Panc1 (cell line): ENCODE data around the gene SMAD6. TPM values are rescaled to one million over a fixed set of nuclear protein-coding genes. Genes with fewer than 3 reads are reported as not detected.

ENCODE experiments used
- ATAC-seq: fragments of 200-7000 bp; cut with Tn5 transposase; 2 replicates; pipeline ENCODE4 v1.9.1; 2020; ENCODE audit warnings: mild to moderate bottlenecking, moderate library complexity
- BruUV-seq: library from RNA; stranded (reverse); fragments of 400-500 nt; replicated peaks from 2 replicates; lab custom pipeline; 2021; lab: Mats Ljungman, UMichigan
- CTCF ChIA-PET: fragments of 300-600 bp; sonication (Branson Sonifier 250); formaldehyde crosslinking; loops from one replicate; lab custom pipeline; 2022; ENCODE audit warnings: antibody characterized with exemption; lab: Charles Lee
- POLR2A ChIA-PET: fragments of 300-600 bp; sonication (Branson Sonifier 250); formaldehyde crosslinking; loops from one replicate; lab custom pipeline; 2022; ENCODE audit warnings: antibody characterized with exemption; lab: Charles Lee
- DNase-seq: peaks from one replicate; pipeline ENCODE4 v3.0.0-alpha.2; 2010; ENCODE audit warnings: low read depth, low spot score
- H3K27ac ChIP-seq: 2 replicates; pipeline ENCODE4 v1.5.1; 2011; ENCODE audit warnings: mild to moderate bottlenecking, low read length, inconsistent platforms
- H3K27me3 ChIP-seq: fragments of 200-500 bp; sonication (Bioruptor generic); 2 replicates; pipeline ENCODE4 v1.6.0; 2014; ENCODE audit warnings: low read length, inconsistent platforms; ENCODE audit not compliant: control insufficient read depth, insufficient read depth
- H3K36me3 ChIP-seq: fragments of 200-500 bp; sonication (Bioruptor generic); 2 replicates; pipeline ENCODE4 v1.5.1; 2014; ENCODE audit warnings: inconsistent platforms, mild to moderate bottlenecking, low read length, moderate library complexity; ENCODE audit not compliant: control insufficient read depth, insufficient read depth
- H3K4me1 ChIP-seq: 2 replicates; pipeline ENCODE4 v1.5.1; 2011; ENCODE audit warnings: inconsistent platforms, mild to moderate bottlenecking, low read length, moderate library complexity; ENCODE audit not compliant: control insufficient read depth, insufficient read depth
- H3K4me3 ChIP-seq, 2 experiments: 2 replicates each; pipeline ENCODE4 v1.5.1; 2011 to 2012; ENCODE audit warnings: low read depth in 2 of 2, low read length in 2 of 2, mild to moderate bottlenecking in 2 of 2, inconsistent platforms in 1 of 2, moderate library complexity in 1 of 2
- H3K9me3 ChIP-seq: fragments of 200-500 bp; sonication (Bioruptor generic); 2 replicates; pipeline ENCODE4 v1.5.1; 2014; ENCODE audit warnings: low read depth, mild to moderate bottlenecking, inconsistent platforms, low read length, moderate library complexity; ENCODE audit not compliant: control insufficient read depth, insufficient read depth
- POLR2AphosphoS5 ChIP-seq: IDR thresholded peaks from 2 replicates; pipeline ENCODE4 v1.6.1; 2012; ENCODE audit warnings: mild to moderate bottlenecking, low read depth, low read length, moderate library complexity
- SIN3A ChIP-seq: IDR thresholded peaks from 2 replicates; pipeline ENCODE4 v1.6.1; 2012; ENCODE audit warnings: low read depth, mild to moderate bottlenecking, low read length, moderate library complexity, borderline replicate concordance; ENCODE audit not compliant: insufficient read depth
- TCF7L2 ChIP-seq: IDR thresholded peaks from 2 replicates; pipeline ENCODE4 v1.6.1; 2011; ENCODE audit warnings: mild to moderate bottlenecking, low read depth, low read length, inconsistent platforms
- in situ Hi-C: cut with HindIII; loops from 2 replicates; pipeline ENCODE4 v1.10.0; 2016; ENCODE audit warnings: low sequenced_read_pairs, low pct_unique_long_range_greater_than_20kb
- intact Hi-C: fragments of 100-400 bp; cut with micrococcal nuclease; formaldehyde crosslinking; loops from one replicate; pipeline ENCODE4 v1.10.0; 2022; ENCODE audit not compliant: unreplicated experiment
- total RNA-seq: library from RNA; stranded (reverse); gene quantifications from one replicate; pipeline ENCODE4 v1.2.1, GENCODE V29; 2021; ENCODE audit not compliant: unreplicated experiment
- TF ChIP-seq, protein P1 (sequence below), 2 experiments: IDR thresholded peaks; 2 replicates each; pipeline ENCODE4 v1.6.1; 2011 to 2012; ENCODE audit warnings: low read depth in 2 of 2, control low read depth in 1 of 2, low read length in 1 of 2, mild to moderate bottlenecking in 1 of 2, moderate library complexity in 1 of 2; ENCODE audit not compliant: insufficient read depth in 1 of 2
- TF ChIP-seq, protein P2 (sequence below): fragments of 450-650 bp; IDR thresholded peaks from 2 replicates; pipeline ENCODE4 v1.5.1; 2017; ENCODE audit warnings: mild to moderate bottlenecking

Gene SMAD6
- total RNA-seq, 1 experiment from 2014 or later: 45.9 TPM

DNA sequence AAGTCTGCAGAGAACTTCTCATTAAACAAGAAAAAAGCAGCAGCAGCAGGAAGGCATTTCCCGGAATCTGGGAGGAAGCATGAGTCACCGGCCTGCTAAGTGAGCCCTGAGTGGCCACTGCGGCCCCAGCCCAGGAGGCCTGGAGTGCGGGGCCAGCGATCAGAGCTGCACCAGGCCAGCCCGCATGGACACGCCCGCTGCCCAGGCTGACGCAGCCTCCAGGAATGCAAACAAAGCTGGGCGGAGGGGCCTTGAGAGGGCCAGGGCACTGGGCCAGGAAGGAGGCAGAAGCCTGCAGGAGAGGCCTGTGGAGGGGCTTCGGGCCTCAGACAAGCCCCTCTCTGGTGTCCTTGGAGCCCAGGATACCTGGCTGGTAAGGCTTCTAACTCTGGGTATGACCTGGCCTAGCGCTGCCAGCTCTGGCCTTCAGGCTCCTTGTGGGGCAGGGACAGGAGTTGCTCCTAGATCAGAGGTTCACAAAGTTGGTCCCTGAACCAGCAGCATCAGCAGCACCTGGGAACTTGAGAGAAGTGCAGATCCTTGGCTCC lies 101.2 kb downstream of the SMAD6 start:
- Histone ChIP-seq H3K9me3 (no peaks in the 10 kb centered on the region), H3K4me1 (peaks cover 58% of the 10 kb centered on the region), H3K4me3 (no peak overlapping the region), H3K36me3 (no peaks in the 10 kb centered on the region), H3K27me3 (no peaks in the 10 kb centered on the region), H3K27ac (peak overlapping the region; percentile 99)
- DNase-seq (peak; percentile 80), ATAC-seq (peak; percentile 98)
- no TSS peak for BruUV-seq
- intact Hi-C loops (no loop called here), in situ Hi-C loops (no loop called here)
- TF ChIP-seq TCF7L2 (peak; percentile 74; the same call in 1 of the 2 replicates), SIN3A (no peak)
- TF ChIP-seq, protein P1, sequence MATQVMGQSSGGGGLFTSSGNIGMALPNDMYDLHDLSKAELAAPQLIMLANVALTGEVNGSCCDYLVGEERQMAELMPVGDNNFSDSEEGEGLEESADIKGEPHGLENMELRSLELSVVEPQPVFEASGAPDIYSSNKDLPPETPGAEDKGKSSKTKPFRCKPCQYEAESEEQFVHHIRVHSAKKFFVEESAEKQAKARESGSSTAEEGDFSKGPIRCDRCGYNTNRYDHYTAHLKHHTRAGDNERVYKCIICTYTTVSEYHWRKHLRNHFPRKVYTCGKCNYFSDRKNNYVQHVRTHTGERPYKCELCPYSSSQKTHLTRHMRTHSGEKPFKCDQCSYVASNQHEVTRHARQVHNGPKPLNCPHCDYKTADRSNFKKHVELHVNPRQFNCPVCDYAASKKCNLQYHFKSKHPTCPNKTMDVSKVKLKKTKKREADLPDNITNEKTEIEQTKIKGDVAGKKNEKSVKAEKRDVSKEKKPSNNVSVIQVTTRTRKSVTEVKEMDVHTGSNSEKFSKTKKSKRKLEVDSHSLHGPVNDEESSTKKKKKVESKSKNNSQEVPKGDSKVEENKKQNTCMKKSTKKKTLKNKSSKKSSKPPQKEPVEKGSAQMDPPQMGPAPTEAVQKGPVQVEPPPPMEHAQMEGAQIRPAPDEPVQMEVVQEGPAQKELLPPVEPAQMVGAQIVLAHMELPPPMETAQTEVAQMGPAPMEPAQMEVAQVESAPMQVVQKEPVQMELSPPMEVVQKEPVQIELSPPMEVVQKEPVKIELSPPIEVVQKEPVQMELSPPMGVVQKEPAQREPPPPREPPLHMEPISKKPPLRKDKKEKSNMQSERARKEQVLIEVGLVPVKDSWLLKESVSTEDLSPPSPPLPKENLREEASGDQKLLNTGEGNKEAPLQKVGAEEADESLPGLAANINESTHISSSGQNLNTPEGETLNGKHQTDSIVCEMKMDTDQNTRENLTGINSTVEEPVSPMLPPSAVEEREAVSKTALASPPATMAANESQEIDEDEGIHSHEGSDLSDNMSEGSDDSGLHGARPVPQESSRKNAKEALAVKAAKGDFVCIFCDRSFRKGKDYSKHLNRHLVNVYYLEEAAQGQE (IDR thresholded peaks at IDR 0.05; ENCODE audit: insufficient read depth in 1 of 2, low read depth in 2 of 2, low read length in 1 of 2): no peak
- CTCF ChIA-PET: interaction anchor here (0.5 to 1.2 kb wide), 2 partner anchors 36 to 43 kb away, joined by 4 to 6 read pairs; no protein-coding TSS in a partner anchor
- POLR2A ChIA-PET: interaction anchor here (0.6 kb wide), 2 partner anchors 10 to 91 kb away, joined by 4 to 14 read pairs; no protein-coding TSS in a partner anchor

- intact Hi-C loops (no loop called here), in situ Hi-C loops (no loop called here)
- peaks cover 53% of the 10 kb centered on the region for H3K4me1 ChIP-seq
- CTCF ChIA-PET: interaction anchor here (0.5 to 1.2 kb wide), 2 partner anchors 36 to 42 kb away, joined by 4 to 6 read pairs; no protein-coding TSS in a partner anchor
- H3K9me3 ChIP-seq: no peaks in the 10 kb centered on the region
- H3K27ac ChIP-seq: peak overlapping the region; percentile 99
- BruUV-seq: no TSS peak
- DNase-seq (no peak), ATAC-seq (peak; percentile 5; the same call in 1 of the 2 replicates)
- no peaks in the 10 kb centered on the region for H3K36me3 ChIP-seq
- no peak overlapping the region for H3K4me3 ChIP-seq
- POLR2A ChIA-PET: interaction anchor here (0.6 kb wide), 2 partner anchors 11 to 92 kb away, joined by 4 to 14 read pairs; no protein-coding TSS in a partner anchor
- H3K27me3 ChIP-seq: no peaks in the 10 kb centered on the region
- TF ChIP-seq, protein P2, sequence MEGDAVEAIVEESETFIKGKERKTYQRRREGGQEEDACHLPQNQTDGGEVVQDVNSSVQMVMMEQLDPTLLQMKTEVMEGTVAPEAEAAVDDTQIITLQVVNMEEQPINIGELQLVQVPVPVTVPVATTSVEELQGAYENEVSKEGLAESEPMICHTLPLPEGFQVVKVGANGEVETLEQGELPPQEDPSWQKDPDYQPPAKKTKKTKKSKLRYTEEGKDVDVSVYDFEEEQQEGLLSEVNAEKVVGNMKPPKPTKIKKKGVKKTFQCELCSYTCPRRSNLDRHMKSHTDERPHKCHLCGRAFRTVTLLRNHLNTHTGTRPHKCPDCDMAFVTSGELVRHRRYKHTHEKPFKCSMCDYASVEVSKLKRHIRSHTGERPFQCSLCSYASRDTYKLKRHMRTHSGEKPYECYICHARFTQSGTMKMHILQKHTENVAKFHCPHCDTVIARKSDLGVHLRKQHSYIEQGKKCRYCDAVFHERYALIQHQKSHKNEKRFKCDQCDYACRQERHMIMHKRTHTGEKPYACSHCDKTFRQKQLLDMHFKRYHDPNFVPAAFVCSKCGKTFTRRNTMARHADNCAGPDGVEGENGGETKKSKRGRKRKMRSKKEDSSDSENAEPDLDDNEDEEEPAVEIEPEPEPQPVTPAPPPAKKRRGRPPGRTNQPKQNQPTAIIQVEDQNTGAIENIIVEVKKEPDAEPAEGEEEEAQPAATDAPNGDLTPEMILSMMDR: no peak
Observed at GRCh38 chr15:66803749-66804148, 101.7 kb downstream of the SMAD6 start.

- peak overlapping the region; percentile 99 for H3K27ac ChIP-seq
Observed at GRCh38 chr15:66805202-66805885, 103.3 kb downstream of the SMAD6 start.

More at GRCh38 chr15:66805202-66805885, 103.3 kb downstream of the SMAD6 start:
- Histone ChIP-seq H3K27me3 (no peaks in the 10 kb centered on the region), H3K9me3 (no peaks in the 10 kb centered on the region), H3K36me3 (no peaks in the 10 kb centered on the region), H3K4me1 (peaks cover 42% of the 10 kb centered on the region), H3K4me3 (no peak overlapping the region)
- CTCF ChIA-PET: no interaction called here
- DNase-seq: no peak
- TF ChIP-seq TCF7L2 (no peak), POLR2AphosphoS5 (no peak), SIN3A (no peak)
- TF ChIP-seq, protein P1 (IDR thresholded peaks at IDR 0.05; ENCODE audit: insufficient read depth in 1 of 2, low read depth in 2 of 2, low read length in 1 of 2): no peak
- TF ChIP-seq, protein P2: no peak
- intact Hi-C loops: no loop called here
- in situ Hi-C loops: no loop called here
- no TSS peak for BruUV-seq
- ATAC-seq: no peak
- POLR2A ChIA-PET: no interaction called here
